Neural crest cell (in vitro differentiated cells): ENCODE data around the gene SEMA3E. TPM values are rescaled to one million over a fixed set of nuclear protein-coding genes. Genes with fewer than 3 reads are reported as not detected.

Source experiments
- DNase-seq: peaks from one replicate; pipeline ENCODE4 v3.0.0; 2021; ENCODE audit warnings: low read depth, mixed read lengths, low spot score
- H3K27ac Mint-ChIP-seq: one replicate; pipeline ENCODE4 v1.8.0; 2021; ENCODE audit warnings: mild to moderate bottlenecking, mixed read lengths; ENCODE audit not compliant: unreplicated experiment
- H3K27me3 Mint-ChIP-seq: 2 replicates; pipeline ENCODE4 v1.8.0; 2021; ENCODE audit warnings: low read depth, mild to moderate bottlenecking, mixed read lengths
- H3K36me3 Mint-ChIP-seq: 2 replicates; pipeline ENCODE4 v1.8.0; 2021; ENCODE audit warnings: low read depth, mild to moderate bottlenecking, mixed read lengths
- H3K4me1 Mint-ChIP-seq: 2 replicates; pipeline ENCODE4 v1.8.0; 2021; ENCODE audit warnings: mixed read lengths
- H3K4me3 Mint-ChIP-seq: one replicate; pipeline ENCODE4 v1.8.0; 2021; ENCODE audit warnings: mild to moderate bottlenecking, mixed read lengths
- H3K9me3 Mint-ChIP-seq: 2 replicates; pipeline ENCODE4 v1.8.0; 2021; ENCODE audit warnings: mixed read lengths
- CTCF ChIP-seq: fragments of 200-600 bp; sonication (generic); conservative IDR thresholded peaks from 2 replicates; pipeline ENCODE4 v1.5.0; 2021; ENCODE audit warnings: antibody characterized with exemption, mild to moderate bottlenecking
- total RNA-seq: library from RNA; stranded (reverse); gene quantifications from 2 replicates; pipeline ENCODE4 v1.2.1, GENCODE V29; 2021

The SEMA3E gene
- total RNA-seq, 1 donor from 2014 or later: 0.09 TPM

- Mint-ChIP-seq H3K9me3 (no peaks in the 10 kb centered on the region), H3K4me3 (no peak overlapping the region), H3K27me3 (no peaks in the 10 kb centered on the region), H3K4me1 (no peaks in the 10 kb centered on the region), H3K27ac (no peak overlapping the region), H3K36me3 (no peaks in the 10 kb centered on the region)
- TF ChIP-seq CTCF: no peak
- DNase-seq: no peak
These were observed 327.9 kb downstream of the SEMA3E start for GRCh38 chr7:83321011-83321410.

- no peaks in the 10 kb centered on the region for H3K4me1 Mint-ChIP-seq
- no peaks in the 10 kb centered on the region for H3K9me3 Mint-ChIP-seq
- H3K27me3 Mint-ChIP-seq: no peaks in the 10 kb centered on the region
- no peak overlapping the region for H3K27ac Mint-ChIP-seq
- TF ChIP-seq CTCF: no peak
- DNase-seq: no peak
- H3K36me3 Mint-ChIP-seq: no peaks in the 10 kb centered on the region
- H3K4me3 Mint-ChIP-seq: no peak overlapping the region
These were observed 335.0 kb downstream of the SEMA3E start for GRCh38 chr7:83313931-83314330.
